Neuronal stem cell (in vitro differentiated cells): ENCODE results near the gene SFXN2.
A peak's percentile ranks its signal among the peaks of the same experiment; 100 is the strongest.

ENCODE experiments used
- DNase-seq: peaks from one replicate; pipeline ENCODE4 v3.0.0-alpha.2; 2013; ENCODE audit warnings: low spot score
- H2AFZ ChIP-seq: one replicate; pipeline ENCODE4 v1.6.1; 2013; ENCODE audit warnings: mild to moderate bottlenecking, low read length, inconsistent platforms
- H2AK5ac ChIP-seq: 2 replicates; pipeline ENCODE4 v1.6.1; 2013; ENCODE audit warnings: low read depth, mild to moderate bottlenecking, inconsistent platforms, low read length, moderate library complexity, mixed read lengths
- H2BK120ac ChIP-seq: 2 replicates; pipeline ENCODE4 v1.6.1; 2013; ENCODE audit warnings: low read depth, mild to moderate bottlenecking, inconsistent platforms, low read length, moderate library complexity, mixed read lengths
- H2BK12ac ChIP-seq: one replicate; pipeline ENCODE4 v1.6.1; 2013; ENCODE audit warnings: low read length, inconsistent platforms
- H2BK15ac ChIP-seq: 2 replicates; pipeline ENCODE4 v1.6.1; 2013; ENCODE audit warnings: mild to moderate bottlenecking, low read length, inconsistent platforms, mixed read lengths
- H2BK5ac ChIP-seq: one replicate; pipeline ENCODE4 v1.6.1; 2013; ENCODE audit warnings: inconsistent platforms, mild to moderate bottlenecking, low read length, moderate library complexity
- H3K14ac ChIP-seq: one replicate; pipeline ENCODE4 v1.6.1; 2013; ENCODE audit warnings: low read length, inconsistent platforms
- H3K18ac ChIP-seq: 2 replicates; pipeline ENCODE4 v1.6.1; 2013; ENCODE audit warnings: low read length, inconsistent platforms
- H3K23ac ChIP-seq: 2 replicates; pipeline ENCODE4 v1.6.1; 2013; ENCODE audit warnings: low read depth, mild to moderate bottlenecking, mixed read lengths, low read length, inconsistent platforms; ENCODE audit not compliant: poor library complexity
- H3K27ac ChIP-seq: replicated peaks from 3 replicates; pipeline ENCODE4 v1.5.1; 2013; ENCODE audit warnings: low read length, inconsistent platforms
- H3K27me3 ChIP-seq, 3 experiments: 2 replicates each; pipeline ENCODE4 v1.6.1; 2013; ENCODE audit warnings: low read length in 3 of 3, mild to moderate bottlenecking in 2 of 3, inconsistent platforms in 1 of 3, low read depth in 1 of 3, mixed read lengths in 1 of 3, moderate library complexity in 1 of 3; ENCODE audit not compliant: control insufficient read depth in 3 of 3, insufficient read depth in 3 of 3
- H3K36me3 ChIP-seq, 2 donors: replicated peaks in 1 of 2; 2 replicates each; pipeline ENCODE4 v1.6.1; 2013; ENCODE audit warnings: low read length in 2 of 2; ENCODE audit not compliant: control insufficient read depth in 2 of 2, insufficient read depth in 2 of 2
- H3K4ac ChIP-seq: 2 replicates; pipeline ENCODE4 v1.6.1; 2013; ENCODE audit warnings: inconsistent platforms, mild to moderate bottlenecking, low read length, moderate library complexity
- H3K4me1 ChIP-seq, 2 donors: 1 replicate in 1 of 2; 2 replicates in 1 of 2; pipeline ENCODE4 v1.6.1; 2013; ENCODE audit warnings: low read length in 2 of 2, low read depth in 1 of 2; ENCODE audit not compliant: control insufficient read depth in 2 of 2, insufficient read depth in 1 of 2
- H3K4me2 ChIP-seq: one replicate; pipeline ENCODE4 v1.6.1; 2013; ENCODE audit warnings: mild to moderate bottlenecking, low read length, inconsistent platforms; ENCODE audit not compliant: insufficient read depth, poor library complexity, severe bottlenecking
- H3K4me3 ChIP-seq, 2 donors: 2 replicates each; pipeline ENCODE4 v1.5.1; 2013; ENCODE audit warnings: low read length in 2 of 2, mild to moderate bottlenecking in 2 of 2, inconsistent platforms in 1 of 2, moderate library complexity in 1 of 2
- H3K79me1 ChIP-seq: one replicate; pipeline ENCODE4 v1.6.1; 2013; ENCODE audit warnings: low read depth, mild to moderate bottlenecking, inconsistent platforms, low read length, moderate library complexity
- H3K9ac ChIP-seq: one replicate; pipeline ENCODE4 v1.6.1; 2013; ENCODE audit warnings: mild to moderate bottlenecking, low read depth, low read length, inconsistent platforms; ENCODE audit not compliant: poor library complexity
- H3K9me3 ChIP-seq, 2 donors: replicated peaks in 1 of 2; 2 replicates each; pipeline versions ENCODE3 to v1.6.1; 2013; ENCODE audit warnings: low read length in 2 of 2, mild to moderate bottlenecking in 2 of 2, inconsistent platforms in 1 of 2, low read depth in 1 of 2, mixed read lengths in 1 of 2, moderate library complexity in 1 of 2; ENCODE audit not compliant: control insufficient read depth in 2 of 2, insufficient read depth in 1 of 2
- H4K8ac ChIP-seq: one replicate; pipeline ENCODE4 v1.6.1; 2013; ENCODE audit warnings: low read depth, mild to moderate bottlenecking, inconsistent platforms, low read length, moderate library complexity
- H4K91ac ChIP-seq: one replicate; pipeline ENCODE4 v1.6.1; 2013; ENCODE audit warnings: low read length, low read depth, mild to moderate bottlenecking, inconsistent platforms; ENCODE audit not compliant: poor library complexity
- WGBS, 2 donors: extraction: QIAGEN DNeasy Blood & Tissue Kit; methylation state at CpG; one replicate each; pipeline ENCODE4 v1.1.7; 2013; ENCODE audit warnings: missing lambda C conversion rate in 2 of 2, mixed read lengths in 1 of 2; ENCODE audit not compliant: insufficient read length in 2 of 2, insufficient replicate concordance in 1 of 2; ENCODE audit errors: extremely low coverage in 2 of 2; 5-methylcytosine and 5-hydroxymethylcytosine counted together

The SFXN2 gene

GRCh38 chr10:102782673-102783551 lies 68.5 kb downstream of the SFXN2 start:
- H3K27me3 ChIP-seq = no peaks in the 10 kb centered on the region
- H2AFZ ChIP-seq = no peak overlapping the region
- H3K79me1 ChIP-seq = no peaks in the 10 kb centered on the region
- no peak overlapping the region for H3K4me2 ChIP-seq
- H3K9ac ChIP-seq = no peak overlapping the region
- H3K18ac ChIP-seq = no peak overlapping the region
- no peak overlapping the region for H4K8ac ChIP-seq
- no peak overlapping the region for H3K23ac ChIP-seq
- no peaks in the 10 kb centered on the region for H3K36me3 ChIP-seq
- H3K14ac ChIP-seq = no peak overlapping the region
- no peak overlapping the region for H3K4ac ChIP-seq
- H2BK12ac ChIP-seq = no peak overlapping the region
- no peak overlapping the region for H3K4me3 ChIP-seq
- no peak for DNase-seq
- H2BK5ac ChIP-seq = no peak overlapping the region
- H3K4me1 ChIP-seq = peaks cover 5 to 13% of the 10 kb centered on the region in 2 donors
- no peak overlapping the region for H2BK15ac ChIP-seq
- no peaks in the 10 kb centered on the region for H3K9me3 ChIP-seq
- no peak overlapping the region for H4K91ac ChIP-seq
- no CpG with 5 or more reads among the region's 18 CpGs for WGBS, 2 donors
- H2AK5ac ChIP-seq = no peak overlapping the region
- H3K27ac ChIP-seq = no peak overlapping the region
- H2BK120ac ChIP-seq = no peak overlapping the region

- H2AFZ ChIP-seq = no peak overlapping the region
- no peak for DNase-seq
- H2BK5ac ChIP-seq = no peak overlapping the region
- H3K4me2 ChIP-seq = no peak overlapping the region
- H3K18ac ChIP-seq = no peak overlapping the region
- no peak overlapping the region for H3K9ac ChIP-seq
- no peak overlapping the region for H4K91ac ChIP-seq
- H3K36me3 ChIP-seq = no peaks in the 10 kb centered on the region
- no peaks in the 10 kb centered on the region for H3K79me1 ChIP-seq
- WGBS, 2 donors = no CpG with 5 or more reads among the region's 1 CpG
- no peak overlapping the region for H3K23ac ChIP-seq
- no peak overlapping the region for H4K8ac ChIP-seq
- H3K4me3 ChIP-seq = no peak overlapping the region
- H3K9me3 ChIP-seq = no peaks in the 10 kb centered on the region
- H3K4me1 ChIP-seq = peaks cover 5 to 8% of the 10 kb centered on the region in 2 donors
- no peak overlapping the region for H3K4ac ChIP-seq
- H2BK12ac ChIP-seq = no peak overlapping the region
- no peak overlapping the region for H2BK120ac ChIP-seq
- no peak overlapping the region for H3K14ac ChIP-seq
- H2BK15ac ChIP-seq = no peak overlapping the region
- no peak overlapping the region for H2AK5ac ChIP-seq
- H3K27ac ChIP-seq = no peak overlapping the region
- no peaks in the 10 kb centered on the region for H3K27me3 ChIP-seq
Measured at GRCh38 chr10:102783568-102783967, 69.1 kb downstream of the SFXN2 start.

GRCh38 chr10:102785818-102786217 lies 71.4 kb downstream of the SFXN2 start:
- no peak for DNase-seq
- no peak overlapping the region for H2BK12ac ChIP-seq
- no peaks in the 10 kb centered on the region for H3K36me3 ChIP-seq
- no peak overlapping the region for H2BK5ac ChIP-seq
- no peak overlapping the region for H4K91ac ChIP-seq
- no peak overlapping the region for H3K9ac ChIP-seq
- peaks cover 0 to 6% of the 10 kb centered on the region in 2 donors for H3K9me3 ChIP-seq
- H3K18ac ChIP-seq = no peak overlapping the region
- H3K4ac ChIP-seq = no peak overlapping the region
- WGBS, 2 donors = no CpG with 5 or more reads among the region's 2 CpGs
- H3K4me2 ChIP-seq = no peak overlapping the region
- H3K27me3 ChIP-seq = no peaks in the 10 kb centered on the region
- peaks cover 3 to 6% of the 10 kb centered on the region in 2 donors for H3K4me1 ChIP-seq
- no peak overlapping the region for H3K23ac ChIP-seq
- H2BK15ac ChIP-seq = no peak overlapping the region
- no peak overlapping the region for H2AFZ ChIP-seq
- H4K8ac ChIP-seq = no peak overlapping the region
- no peak overlapping the region for H3K14ac ChIP-seq
- no peak overlapping the region for H2AK5ac ChIP-seq
- no peaks in the 10 kb centered on the region for H3K79me1 ChIP-seq
- no peak overlapping the region for H3K27ac ChIP-seq
- peak overlapping the region in 1 of 2 donors; percentile 63 for H3K4me3 ChIP-seq
- H2BK120ac ChIP-seq = no peak overlapping the region

GRCh38 chr10:102791754-102792395 lies 77.4 kb downstream of the SFXN2 start:
- H2BK5ac ChIP-seq = no peak overlapping the region
- WGBS, 2 donors = no CpG with 5 or more reads among the region's 8 CpGs
- no peaks in the 10 kb centered on the region for H3K79me1 ChIP-seq
- no peak overlapping the region for H3K18ac ChIP-seq
- no peak overlapping the region for H2AFZ ChIP-seq
- H2BK12ac ChIP-seq = no peak overlapping the region
- no peak overlapping the region for H4K8ac ChIP-seq
- H3K4ac ChIP-seq = no peak overlapping the region
- no peak overlapping the region for H4K91ac ChIP-seq
- H3K9me3 ChIP-seq = peaks cover 0 to 8% of the 10 kb centered on the region in 2 donors
- H3K23ac ChIP-seq = no peak overlapping the region
- DNase-seq = no peak
- no peak overlapping the region for H3K9ac ChIP-seq
- H3K4me1 ChIP-seq = peaks cover 7 to 15% of the 10 kb centered on the region in 2 donors
- H3K4me3 ChIP-seq = no peak overlapping the region
- no peak overlapping the region for H3K27ac ChIP-seq
- H2AK5ac ChIP-seq = no peak overlapping the region
- no peak overlapping the region for H3K4me2 ChIP-seq
- no peaks in the 10 kb centered on the region for H3K27me3 ChIP-seq
- H2BK120ac ChIP-seq = no peak overlapping the region
- no peaks in the 10 kb centered on the region for H3K36me3 ChIP-seq
- H3K14ac ChIP-seq = no peak overlapping the region
- H2BK15ac ChIP-seq = no peak overlapping the region
